Renal cortex interstitium (tissue), 11 donors: Measurements from ENCODE around the gene IQUB. TPM values are rescaled to one million over a fixed set of nuclear protein-coding genes. Genes with fewer than 3 reads are reported as not detected.
"Not testable (repeated sequence)": the region's sequence is repeated elsewhere in the genome, so short reads cannot be mapped to it uniquely, and the experiment has no call there.

ENCODE experiments used
- DNase-seq, 11 donors: peaks; one replicate each; pipeline ENCODE4 v3.0.0-alpha.2; 2013; ENCODE audit warnings: low read depth in 9 of 11, low spot score in 4 of 11; ENCODE audit errors: extremely low read depth in 1 of 11
- polyA plus RNA-seq, 3 donors: library from polyadenylated mRNA; unstranded; fragments of 120-200 nt; gene quantifications; one replicate each; pipeline ENCODE4 v1.2.1, GENCODE V29; 2013; ENCODE audit not compliant: insufficient read length in 3 of 3

The IQUB gene
- polyA plus RNA-seq, 3 donors = 5.0 to 7.5 (median 7.3) TPM

- DNase-seq = no peak
Measured at GRCh38 chr7:123553159-123553558, 18.8 kb upstream of the IQUB start.

GRCh38 chr7:123552641-123553040 lies 18.2 kb upstream of the IQUB start:
- DNase-seq = no peak

- DNase-seq = not testable (repeated sequence)
Measured at GRCh38 chr7:123552134-123552533, 17.7 kb upstream of the IQUB start.

- no peak for DNase-seq
Measured at GRCh38 chr7:123548406-123548805, 14.0 kb upstream of the IQUB start.

GRCh38 chr7:123539871-123540270 lies 5.5 kb upstream of the IQUB start:
- DNase-seq = no peak

GRCh38 chr7:123538897-123539296 lies 4.5 kb upstream of the IQUB start:
- no peak for DNase-seq

- no peak for DNase-seq
Measured at GRCh38 chr7:123538189-123538714, 3.9 kb upstream of the IQUB start.

- no peak for DNase-seq
Measured at GRCh38 chr7:123537026-123537642, 2.7 kb upstream of the IQUB start.

- DNase-seq = no peak
Measured at GRCh38 chr7:123535517-123535916, 1.1 kb upstream of the IQUB start.

- no peak for DNase-seq
Measured at GRCh38 chr7:123533929-123534382, 439 bp downstream of the IQUB start.

- no peak for DNase-seq
Measured at GRCh38 chr7:123533553-123533917, 860 bp downstream of the IQUB start.

GRCh38 chr7:123532788-123533552 lies 1.4 kb downstream of the IQUB start:
- not testable (repeated sequence) for DNase-seq

- not testable (repeated sequence) for DNase-seq
Measured at GRCh38 chr7:123532343-123532742, 2.1 kb downstream of the IQUB start.

GRCh38 chr7:123530035-123530591 lies 4.3 kb downstream of the IQUB start:
- not testable (repeated sequence) for DNase-seq

GRCh38 chr7:123528265-123528664 lies 6.1 kb downstream of the IQUB start:
- DNase-seq = no peak

- not testable (repeated sequence) for DNase-seq
Measured at GRCh38 chr7:123527712-123528225, 6.6 kb downstream of the IQUB start.

- not testable (repeated sequence) for DNase-seq
Measured at GRCh38 chr7:123526533-123526932, 7.9 kb downstream of the IQUB start.

GRCh38 chr7:123522066-123522465 lies 12.3 kb downstream of the IQUB start:
- DNase-seq = peak in 7 of 11 donors; percentile 36 to 74 (median 45)

GRCh38 chr7:123505221-123505620 lies 29.2 kb downstream of the IQUB start:
- DNase-seq = no peak

- DNase-seq = no peak
Measured at GRCh38 chr7:123502201-123502600, 32.2 kb downstream of the IQUB start.
